Measurements from ENCODE around the gene CD70.
A peak's percentile ranks its signal among the peaks of the same experiment; 100 is the strongest.
"Not testable (repeated sequence)": the region's sequence is repeated elsewhere in the genome, so short reads cannot be mapped to it uniquely, and the experiment has no call there.

CD70 gene

GRCh38 chr19:6598254-6598892 is 7.4 kb upstream of the CD70 start:
- H3K4me1 ChIP-seq (ENCODE audit: control insufficient read depth, insufficient read depth, low read length); H3K27ac ChIP-seq (ENCODE audit: extremely low read depth, low read depth, low read length); H3K9me3 ChIP-seq (ENCODE audit: control insufficient read depth, insufficient read depth, low read depth, low read length); POLR2A ChIA-PET; H3K36me3 ChIP-seq (ENCODE audit: control insufficient read depth in 2 of 2, insufficient read depth in 1 of 2, low read length in 2 of 2); CTCF ChIA-PET; H3K4me3 ChIP-seq (ENCODE audit: low read depth, low read length): not testable (repeated sequence)
- TF ChIP-seq ZNF596 (tag by site-specific recombination; IDR thresholded peaks at IDR 0.05) (peak; percentile 87), PRDM1 (tag by site-specific recombination; IDR thresholded peaks at IDR 0.05) (peak; percentile 77)

- H3K9me3 ChIP-seq (ENCODE audit: control insufficient read depth, insufficient read depth, low read depth, low read length); H3K36me3 ChIP-seq (ENCODE audit: control insufficient read depth in 2 of 2, insufficient read depth in 1 of 2, low read length in 2 of 2); H3K4me3 ChIP-seq (ENCODE audit: low read depth, low read length); H3K27ac ChIP-seq (ENCODE audit: extremely low read depth, low read depth, low read length); POLR2A ChIA-PET; H3K4me1 ChIP-seq (ENCODE audit: control insufficient read depth, insufficient read depth, low read length): not testable (repeated sequence)
- CTCF ChIA-PET: interaction anchor here (0.6 kb wide), 1 partner anchor 34 kb away, joined by 4 read pairs; no protein-coding TSS in a partner anchor
These were observed 6.7 kb upstream of the CD70 start for GRCh38 chr19:6597471-6598253.

GRCh38 chr19:6596621-6597020 is 5.7 kb upstream of the CD70 start:
- Histone ChIP-seq H3K27ac (ENCODE audit: extremely low read depth, low read depth, low read length) (no peak overlapping the region), H3K4me1 (ENCODE audit: control insufficient read depth, insufficient read depth, low read length) (no peaks in the 10 kb centered on the region), H3K9me3 (ENCODE audit: control insufficient read depth, insufficient read depth, low read depth, low read length) (no peaks in the 10 kb centered on the region), H3K4me3 (ENCODE audit: low read depth, low read length) (no peak overlapping the region), H3K36me3 (ENCODE audit: control insufficient read depth in 2 of 2, insufficient read depth in 1 of 2, low read length in 2 of 2) (peaks cover 0 to 3% of the 10 kb centered on the region in 2 experiments; a peak in 1 of 3 replicates)
- POLR2A ChIA-PET: no interaction called here
- CTCF ChIA-PET: no interaction called here
- TF ChIP-seq ZNF585B (tag by site-specific recombination; IDR thresholded peaks at IDR 0.05) (no peak), ZNF843 (tag by site-specific recombination; IDR thresholded peaks at IDR 0.05) (no peak), ZNF544 (tag by site-specific recombination; IDR thresholded peaks at IDR 0.05) (no peak), ZNF776 (tag by site-specific recombination; IDR thresholded peaks at IDR 0.05; ENCODE audit: borderline replicate concordance) (no peak), ZSCAN23 (tag by site-specific recombination; IDR thresholded peaks at IDR 0.05) (no peak), ZNF629 (tag by site-specific recombination; IDR thresholded peaks at IDR 0.05) (no peak), ZNF146 (tag by site-specific recombination; IDR thresholded peaks at IDR 0.05) (no peak), ZNF660 (tag by site-specific recombination; IDR thresholded peaks at IDR 0.05) (no peak), KLF1 (tag by site-specific recombination; IDR thresholded peaks at IDR 0.05) (no peak), HOXA7 (CRISPR knock-in tag; IDR thresholded peaks at IDR 0.05; ENCODE audit: borderline replicate concordance) (no peak), OSR2 (tag by site-specific recombination; IDR thresholded peaks at IDR 0.05) (no peak), ZNF658 (tag by site-specific recombination; IDR thresholded peaks at IDR 0.05) (no peak)
- TF ChIP-seq, protein P1, sequence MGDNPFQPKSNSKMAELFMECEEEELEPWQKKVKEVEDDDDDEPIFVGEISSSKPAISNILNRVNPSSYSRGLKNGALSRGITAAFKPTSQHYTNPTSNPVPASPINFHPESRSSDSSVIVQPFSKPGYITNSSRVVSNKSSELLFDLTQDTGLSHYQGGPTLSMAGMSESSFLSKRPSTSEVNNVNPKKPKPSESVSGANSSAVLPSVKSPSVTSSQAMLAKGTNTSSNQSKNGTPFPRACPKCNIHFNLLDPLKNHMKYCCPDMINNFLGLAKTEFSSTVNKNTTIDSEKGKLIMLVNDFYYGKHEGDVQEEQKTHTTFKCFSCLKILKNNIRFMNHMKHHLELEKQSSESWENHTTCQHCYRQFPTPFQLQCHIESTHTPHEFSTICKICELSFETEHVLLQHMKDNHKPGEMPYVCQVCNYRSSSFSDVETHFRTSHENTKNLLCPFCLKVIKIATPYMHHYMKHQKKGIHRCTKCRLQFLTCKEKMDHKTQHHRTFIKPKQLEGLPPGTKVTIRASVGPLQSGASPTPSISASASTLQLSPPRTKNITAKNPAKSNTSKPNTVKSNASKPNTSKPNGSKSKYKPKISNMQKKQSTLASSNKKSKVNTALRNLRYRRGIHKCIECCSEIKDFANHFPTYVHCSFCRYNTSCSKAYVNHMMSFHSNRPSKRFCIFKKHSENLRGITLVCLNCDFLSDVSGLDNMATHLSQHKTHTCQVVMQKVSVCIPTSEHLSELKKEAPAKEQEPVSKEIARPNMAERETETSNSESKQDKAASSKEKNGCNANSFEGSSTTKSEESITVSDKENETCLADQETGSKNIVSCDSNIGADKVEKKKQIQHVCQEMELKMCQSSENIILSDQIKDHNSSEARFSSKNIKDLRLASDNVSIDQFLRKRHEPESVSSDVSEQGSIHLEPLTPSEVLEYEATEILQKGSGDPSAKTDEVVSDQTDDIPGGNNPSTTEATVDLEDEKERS (tag by site-specific recombination; IDR thresholded peaks at IDR 0.05): no peak
